ENCODE results near the gene PFKFB1. TPM values are rescaled to one million over a fixed set of nuclear protein-coding genes. Genes with fewer than 3 reads are reported as not detected.

PFKFB1 gene
- total and polyA plus RNA-seq, 9 of the 15 experiments (the other 6 are each of a cell fraction or from before 2014, with no cell fraction given) = 0.07 to 0.24 (median 0.15) TPM; not detected in 2

GRCh38 chrX:55028040-55028439, 34.1 kb upstream of the PFKFB1 start (continued):
- TF ChIP-seq SIN3A (IDR thresholded peaks at IDR 0.05; ENCODE audit: borderline replicate concordance in 2 of 2, control insufficient read depth in 1 of 2, low read depth in 2 of 2, low read length in 2 of 2) = no peak
- peak; percentile 70; the same call in 1 of the 2 replicates for TF ChIP-seq CTBP1 (IDR thresholded peaks at IDR 0.05; ENCODE audit: borderline replicate concordance)
- TF ChIP-seq MLLT1 (IDR thresholded peaks at IDR 0.05) = peak in 1 of 2 experiments; percentile 57; a peak in 1 of 4 replicates
- TF ChIP-seq ZNF3 (CRISPR knock-in tag; IDR thresholded peaks at IDR 0.05) = no peak
- 0 out of 2 replicates have a peak, but pooled peaks have one; percentile 43 for TF ChIP-seq MTA3 (IDR thresholded peaks at IDR 0.05; ENCODE audit: borderline replicate concordance)
- 0 out of 4 replicates have a peak, but pooled peaks of 1 of the 2 experiments have one; percentile 19 for TF ChIP-seq ETV6 (IDR thresholded peaks at IDR 0.05; ENCODE audit: borderline replicate concordance in 1 of 2, low read depth in 2 of 2, low read length in 1 of 2)
- no peak for TF ChIP-seq ETV6 (CRISPR knock-in tag; IDR thresholded peaks at IDR 0.05; ENCODE audit: borderline replicate concordance)
- TF ChIP-seq ATF2 (CRISPR knock-in tag; IDR thresholded peaks at IDR 0.05) = no peak
- TF ChIP-seq DACH1 (IDR thresholded peaks at IDR 0.05; ENCODE audit: partially characterized antibody) = no peak
- peak; percentile 79; the same call in 1 of the 2 replicates for TF ChIP-seq RUNX1 (IDR thresholded peaks at IDR 0.05; ENCODE audit: low read depth)
- peak; percentile 30 for TF ChIP-seq NEUROD1 (IDR thresholded peaks at IDR 0.05; ENCODE audit: borderline replicate concordance, low read depth, low read length, partially characterized antibody)
- peak; percentile 27; the same call in 1 of the 2 replicates for TF ChIP-seq KHSRP (IDR thresholded peaks at IDR 0.05)
- no peak for TF ChIP-seq E2F1 (CRISPR knock-in tag; IDR thresholded peaks at IDR 0.05)
- no peak for TF ChIP-seq KLF6 (CRISPR knock-in tag; IDR thresholded peaks at IDR 0.05; ENCODE audit: borderline replicate concordance)
- TF ChIP-seq ARNT (IDR thresholded peaks at IDR 0.05) = peak in 1 of 2 experiments; percentile 32; a peak in 2 of 4 replicates
- no peak for TF ChIP-seq JUN (IDR thresholded peaks at IDR 0.05; ENCODE audit: borderline replicate concordance, low read depth, low read length)
- no peak for TF ChIP-seq JUN (CRISPR knock-in tag; IDR thresholded peaks at IDR 0.05; ENCODE audit: borderline replicate concordance)
- peak; percentile 99 for TF ChIP-seq CBFA2T3 (IDR thresholded peaks at IDR 0.05)
- TF ChIP-seq SREBF1 (IDR thresholded peaks at IDR 0.05; ENCODE audit: borderline replicate concordance, low read depth, low read length) = no peak
- no peak for TF ChIP-seq PHB (CRISPR knock-in tag; IDR thresholded peaks at IDR 0.05)
- no peak for TF ChIP-seq ZFP1 (CRISPR knock-in tag; IDR thresholded peaks at IDR 0.05)
- TF ChIP-seq NCOA2 (IDR thresholded peaks at IDR 0.05; ENCODE audit: partially characterized antibody in 2 of 2) = peak in 1 of 2 experiments; percentile 41
- TF ChIP-seq CXXC5 (CRISPR knock-in tag; IDR thresholded peaks at IDR 0.05) = peak; percentile 79
- TF ChIP-seq HDAC1 (IDR thresholded peaks at IDR 0.05) = peak in 1 of 2 experiments; percentile 56; a peak in 1 of 4 replicates
- peak; percentile 93 for TF ChIP-seq MTA2 (IDR thresholded peaks at IDR 0.05; ENCODE audit: low read depth)
- peak; percentile 55; the same call in 1 of the 2 replicates for TF ChIP-seq ELF4 (CRISPR knock-in tag; IDR thresholded peaks at IDR 0.05)

All from K562 (cell line).